Vagina (tissue), 2 donors: ENCODE data around the gene PLXNB1. TPM values are rescaled to one million over a fixed set of nuclear protein-coding genes. Genes with fewer than 3 reads are reported as not detected.

Experiments used
- DNase-seq, 2 donors: peaks; one replicate each; pipeline ENCODE4 v3.0.0-alpha.2; 2017; ENCODE audit errors: extremely low spot score in 2 of 2
- H3K27ac ChIP-seq: fragments of 200-600 bp; sonication (generic); one replicate; pipeline ENCODE4 v1.5.1; 2019
- H3K27me3 ChIP-seq: fragments of 200-600 bp; sonication (generic); one replicate; pipeline ENCODE4 v1.5.1; 2019
- H3K36me3 ChIP-seq, 2 donors: fragments of 200-600 bp; sonication (generic); one replicate each; pipeline ENCODE4 v1.5.1; 2017 to 2019
- H3K4me1 ChIP-seq: fragments of 200-600 bp; sonication (generic); one replicate; pipeline ENCODE4 v1.5.1; 2019
- H3K4me3 ChIP-seq, 2 donors: fragments of 200-600 bp; sonication (generic); 1 replicate in 1 of 2; 2 replicates in 1 of 2; pipeline ENCODE4 v1.5.1; 2016 to 2019
- H3K9me3 ChIP-seq: fragments of 200-600 bp; sonication (generic); one replicate; pipeline ENCODE4 v1.5.1; 2019
- POLR2A ChIP-seq, 2 donors: fragments of 450-650 bp; IDR thresholded peaks; one replicate each; pipeline ENCODE4 v1.6.1; 2017; ENCODE audit warnings: antibody characterized with exemption in 2 of 2, mild to moderate bottlenecking in 2 of 2, moderate library complexity in 2 of 2
- POLR2AphosphoS5 ChIP-seq, 2 donors: sonication (generic); formaldehyde crosslinking; IDR thresholded peaks; one replicate each; pipeline ENCODE4 v1.9.0; 2017; ENCODE audit warnings: antibody characterized with exemption in 2 of 2, mild to moderate bottlenecking in 2 of 2, low read depth in 1 of 2; ENCODE audit not compliant: insufficient read depth in 1 of 2
- intact Hi-C: fragments of 100-400 bp; cut with DNase I; formaldehyde crosslinking; loops from one replicate; pipeline ENCODE4 v1.15.1; 2023
- total RNA-seq: library from RNA; depleted of rRNA; stranded (reverse); fragments of >200 nt; gene quantifications from one replicate; pipeline ENCODE4 v1.2.3, GENCODE V29; 2016
- TF ChIP-seq, protein P1 (sequence below), 3 experiments: fragments of 450-650 bp in 2 of 3; fragments of 200-600 bp in 1 of 3; sonication (generic) in 1 of 3; IDR thresholded peaks; one replicate each; pipeline ENCODE4 v1.5.1; 2017 to 2019; ENCODE audit warnings: antibody characterized with exemption in 3 of 3, mild to moderate bottlenecking in 2 of 3, moderate library complexity in 2 of 3

The PLXNB1 gene
- total RNA-seq, 1 donor from 2014 or later: 257 TPM

DNA sequence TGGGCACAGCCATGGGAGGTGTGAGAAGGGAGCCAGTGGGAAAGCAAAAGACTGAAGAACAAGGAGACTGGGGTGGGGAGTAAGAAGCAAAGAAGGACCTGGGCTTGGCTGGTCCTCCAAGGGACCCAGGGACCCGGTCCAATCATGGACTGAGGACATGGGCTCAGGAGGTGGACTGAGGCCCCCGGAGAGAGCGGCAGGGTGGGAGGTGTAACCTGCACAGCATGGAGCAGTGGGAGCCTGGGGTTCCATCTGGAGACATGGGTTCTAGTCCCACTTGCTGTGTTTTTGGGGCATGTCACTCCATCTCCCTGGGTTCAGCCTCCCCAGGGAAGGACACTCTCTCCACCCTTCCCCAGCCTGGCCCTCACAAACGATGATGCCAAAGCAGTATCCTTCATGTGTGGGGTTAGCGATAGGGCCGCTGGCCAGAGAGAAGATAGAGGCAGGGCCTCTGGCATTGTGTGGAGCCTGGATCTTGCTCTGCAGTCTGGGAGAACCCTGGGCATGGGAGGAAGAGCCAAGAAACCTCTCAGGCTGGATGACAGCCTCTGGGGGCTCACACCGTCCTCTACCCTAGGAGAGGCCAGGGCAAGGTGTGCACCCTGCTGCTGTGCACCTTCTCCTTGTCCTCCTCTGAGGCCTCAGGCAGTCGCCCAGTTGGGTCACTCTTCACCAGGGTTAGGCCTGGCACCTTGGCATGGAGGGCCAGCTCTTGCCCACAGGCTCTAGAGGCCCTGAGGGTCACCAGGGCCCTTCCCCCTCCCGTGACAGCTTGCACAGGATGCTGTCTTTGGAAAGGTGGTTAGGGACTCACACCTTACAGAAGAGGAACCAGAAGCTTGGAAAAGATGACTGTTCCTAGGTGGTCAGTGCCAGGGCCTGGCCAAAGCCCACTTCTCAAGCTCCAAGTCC is 31.9 kb downstream of the PLXNB1 start:
- no peaks in the 10 kb centered on the region for H3K9me3 ChIP-seq
- H3K27ac ChIP-seq: no peak overlapping the region
- no peaks in the 10 kb centered on the region for H3K36me3 ChIP-seq
- peaks cover 12% of the 10 kb centered on the region for H3K4me1 ChIP-seq
- DNase-seq: no peak
- TF ChIP-seq, protein P1, sequence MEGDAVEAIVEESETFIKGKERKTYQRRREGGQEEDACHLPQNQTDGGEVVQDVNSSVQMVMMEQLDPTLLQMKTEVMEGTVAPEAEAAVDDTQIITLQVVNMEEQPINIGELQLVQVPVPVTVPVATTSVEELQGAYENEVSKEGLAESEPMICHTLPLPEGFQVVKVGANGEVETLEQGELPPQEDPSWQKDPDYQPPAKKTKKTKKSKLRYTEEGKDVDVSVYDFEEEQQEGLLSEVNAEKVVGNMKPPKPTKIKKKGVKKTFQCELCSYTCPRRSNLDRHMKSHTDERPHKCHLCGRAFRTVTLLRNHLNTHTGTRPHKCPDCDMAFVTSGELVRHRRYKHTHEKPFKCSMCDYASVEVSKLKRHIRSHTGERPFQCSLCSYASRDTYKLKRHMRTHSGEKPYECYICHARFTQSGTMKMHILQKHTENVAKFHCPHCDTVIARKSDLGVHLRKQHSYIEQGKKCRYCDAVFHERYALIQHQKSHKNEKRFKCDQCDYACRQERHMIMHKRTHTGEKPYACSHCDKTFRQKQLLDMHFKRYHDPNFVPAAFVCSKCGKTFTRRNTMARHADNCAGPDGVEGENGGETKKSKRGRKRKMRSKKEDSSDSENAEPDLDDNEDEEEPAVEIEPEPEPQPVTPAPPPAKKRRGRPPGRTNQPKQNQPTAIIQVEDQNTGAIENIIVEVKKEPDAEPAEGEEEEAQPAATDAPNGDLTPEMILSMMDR (IDR thresholded peaks at IDR 0.05): no peak
- TF ChIP-seq POLR2AphosphoS5 (IDR thresholded peaks at IDR 0.05; ENCODE audit: insufficient read depth in 1 of 2, low read depth in 1 of 2) (no peak), POLR2A (IDR thresholded peaks at IDR 0.05) (no peak)
- H3K4me3 ChIP-seq: no peak overlapping the region
- no peaks in the 10 kb centered on the region for H3K27me3 ChIP-seq
- intact Hi-C loops: no loop called here

GRCh38 chr3:48395714-48396113 is 34.2 kb downstream of the PLXNB1 start:
- intact Hi-C loops: no loop called here
- H3K4me1 ChIP-seq: no peaks in the 10 kb centered on the region

DNA sequence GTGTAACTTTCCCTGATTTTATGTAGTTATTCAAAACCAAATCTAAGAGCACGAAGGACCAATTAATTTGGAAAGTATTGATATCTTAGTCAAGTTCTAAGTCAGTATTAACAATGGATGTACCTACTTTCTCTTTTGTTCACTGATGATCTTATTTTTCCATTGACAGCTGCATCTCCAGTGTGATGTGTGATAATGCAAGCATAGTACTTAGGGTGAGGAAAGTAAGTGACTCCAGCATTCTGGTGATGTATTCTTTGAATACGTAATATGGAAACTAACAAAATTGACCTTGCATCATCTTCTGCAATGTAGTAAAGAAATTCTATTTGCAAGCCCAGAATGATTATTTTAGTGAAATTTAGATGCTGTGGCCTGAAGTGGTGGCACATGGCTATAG is 35.5 kb downstream of the PLXNB1 start:
- Histone ChIP-seq H3K9me3 (no peaks in the 10 kb centered on the region), H3K27ac (no peak overlapping the region), H3K4me1 (no peaks in the 10 kb centered on the region), H3K4me3 (no peak overlapping the region), H3K36me3 (no peaks in the 10 kb centered on the region), H3K27me3 (no peaks in the 10 kb centered on the region)
- TF ChIP-seq POLR2AphosphoS5 (IDR thresholded peaks at IDR 0.05; ENCODE audit: insufficient read depth in 1 of 2, low read depth in 1 of 2) (no peak), POLR2A (IDR thresholded peaks at IDR 0.05) (no peak)
- TF ChIP-seq, protein P1 (IDR thresholded peaks at IDR 0.05): no peak
- DNase-seq: no peak
- intact Hi-C loops: no loop called here

More at GRCh38 chr3:48395714-48396113, 34.2 kb downstream of the PLXNB1 start:
- H3K36me3 ChIP-seq: no peaks in the 10 kb centered on the region
- H3K4me3 ChIP-seq: no peak overlapping the region
- H3K27me3 ChIP-seq: no peaks in the 10 kb centered on the region
- H3K9me3 ChIP-seq: no peaks in the 10 kb centered on the region
- TF ChIP-seq POLR2A (IDR thresholded peaks at IDR 0.05) (no peak), POLR2AphosphoS5 (IDR thresholded peaks at IDR 0.05; ENCODE audit: insufficient read depth in 1 of 2, low read depth in 1 of 2) (no peak)
- TF ChIP-seq, protein P1 (IDR thresholded peaks at IDR 0.05): no peak
- DNase-seq: no peak
- H3K27ac ChIP-seq: no peak overlapping the region

- TF ChIP-seq, protein P1 (IDR thresholded peaks at IDR 0.05): no peak
- TF ChIP-seq POLR2A (IDR thresholded peaks at IDR 0.05) (no peak), POLR2AphosphoS5 (IDR thresholded peaks at IDR 0.05; ENCODE audit: insufficient read depth in 1 of 2, low read depth in 1 of 2) (no peak)
- H3K27me3 ChIP-seq: no peaks in the 10 kb centered on the region
- H3K27ac ChIP-seq: no peak overlapping the region
- no peak overlapping the region for H3K4me3 ChIP-seq
- H3K9me3 ChIP-seq: no peaks in the 10 kb centered on the region
- no peaks in the 10 kb centered on the region for H3K4me1 ChIP-seq
- intact Hi-C loops: no loop called here
- no peak for DNase-seq
- H3K36me3 ChIP-seq: no peaks in the 10 kb centered on the region
Observed at GRCh38 chr3:48388966-48389365, 40.9 kb downstream of the PLXNB1 start.

DNA sequence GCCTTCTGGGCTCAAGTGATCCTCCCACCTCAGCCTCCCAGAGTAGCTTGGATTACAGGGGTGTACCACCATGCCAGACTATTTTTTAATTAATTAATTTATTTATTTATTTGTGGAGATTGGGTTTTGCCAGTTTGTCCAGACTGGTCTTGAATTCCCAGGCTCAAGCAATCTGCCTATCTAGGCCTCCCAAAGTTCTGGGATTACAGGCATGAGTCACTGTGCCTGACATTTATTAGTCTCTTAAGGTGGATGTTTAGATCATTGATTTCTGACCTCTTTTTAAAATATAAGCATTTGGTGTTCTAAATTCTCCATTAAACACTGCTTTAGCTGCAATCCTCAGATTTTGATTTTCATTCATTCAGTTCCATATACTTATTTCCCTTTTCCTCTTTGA is 42.3 kb downstream of the PLXNB1 start:
- intact Hi-C loops: no loop called here
- no peaks in the 10 kb centered on the region for H3K4me1 ChIP-seq
- no peak for TF ChIP-seq POLR2AphosphoS5 (IDR thresholded peaks at IDR 0.05; ENCODE audit: insufficient read depth in 1 of 2, low read depth in 1 of 2)
- TF ChIP-seq POLR2A (IDR thresholded peaks at IDR 0.05): no peak
- TF ChIP-seq, protein P1 (IDR thresholded peaks at IDR 0.05): no peak
- H3K27ac ChIP-seq: no peak overlapping the region
- no peaks in the 10 kb centered on the region for H3K36me3 ChIP-seq
- no peaks in the 10 kb centered on the region for H3K9me3 ChIP-seq
- H3K27me3 ChIP-seq: no peaks in the 10 kb centered on the region
- DNase-seq: no peak
- H3K4me3 ChIP-seq: no peak overlapping the region
